ENCODE results near the gene NRIP3.

- TF ChIP-seq, protein P1, sequence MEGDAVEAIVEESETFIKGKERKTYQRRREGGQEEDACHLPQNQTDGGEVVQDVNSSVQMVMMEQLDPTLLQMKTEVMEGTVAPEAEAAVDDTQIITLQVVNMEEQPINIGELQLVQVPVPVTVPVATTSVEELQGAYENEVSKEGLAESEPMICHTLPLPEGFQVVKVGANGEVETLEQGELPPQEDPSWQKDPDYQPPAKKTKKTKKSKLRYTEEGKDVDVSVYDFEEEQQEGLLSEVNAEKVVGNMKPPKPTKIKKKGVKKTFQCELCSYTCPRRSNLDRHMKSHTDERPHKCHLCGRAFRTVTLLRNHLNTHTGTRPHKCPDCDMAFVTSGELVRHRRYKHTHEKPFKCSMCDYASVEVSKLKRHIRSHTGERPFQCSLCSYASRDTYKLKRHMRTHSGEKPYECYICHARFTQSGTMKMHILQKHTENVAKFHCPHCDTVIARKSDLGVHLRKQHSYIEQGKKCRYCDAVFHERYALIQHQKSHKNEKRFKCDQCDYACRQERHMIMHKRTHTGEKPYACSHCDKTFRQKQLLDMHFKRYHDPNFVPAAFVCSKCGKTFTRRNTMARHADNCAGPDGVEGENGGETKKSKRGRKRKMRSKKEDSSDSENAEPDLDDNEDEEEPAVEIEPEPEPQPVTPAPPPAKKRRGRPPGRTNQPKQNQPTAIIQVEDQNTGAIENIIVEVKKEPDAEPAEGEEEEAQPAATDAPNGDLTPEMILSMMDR (IDR thresholded peaks at IDR 0.05): no peak
- no peak for TF ChIP-seq POLR2AphosphoS5 (IDR thresholded peaks at IDR 0.05)
These were observed 42.4 kb downstream of the NRIP3 start for GRCh38 chr11:8961401-8961800.
